ENCODE results near the gene TSG101. TPM values are rescaled to one million over a fixed set of nuclear protein-coding genes. Genes with fewer than 3 reads are reported as not detected.

The TSG101 gene
- total RNA-seq, 1 donor from 2014 or later: 46.4 TPM

DNA sequence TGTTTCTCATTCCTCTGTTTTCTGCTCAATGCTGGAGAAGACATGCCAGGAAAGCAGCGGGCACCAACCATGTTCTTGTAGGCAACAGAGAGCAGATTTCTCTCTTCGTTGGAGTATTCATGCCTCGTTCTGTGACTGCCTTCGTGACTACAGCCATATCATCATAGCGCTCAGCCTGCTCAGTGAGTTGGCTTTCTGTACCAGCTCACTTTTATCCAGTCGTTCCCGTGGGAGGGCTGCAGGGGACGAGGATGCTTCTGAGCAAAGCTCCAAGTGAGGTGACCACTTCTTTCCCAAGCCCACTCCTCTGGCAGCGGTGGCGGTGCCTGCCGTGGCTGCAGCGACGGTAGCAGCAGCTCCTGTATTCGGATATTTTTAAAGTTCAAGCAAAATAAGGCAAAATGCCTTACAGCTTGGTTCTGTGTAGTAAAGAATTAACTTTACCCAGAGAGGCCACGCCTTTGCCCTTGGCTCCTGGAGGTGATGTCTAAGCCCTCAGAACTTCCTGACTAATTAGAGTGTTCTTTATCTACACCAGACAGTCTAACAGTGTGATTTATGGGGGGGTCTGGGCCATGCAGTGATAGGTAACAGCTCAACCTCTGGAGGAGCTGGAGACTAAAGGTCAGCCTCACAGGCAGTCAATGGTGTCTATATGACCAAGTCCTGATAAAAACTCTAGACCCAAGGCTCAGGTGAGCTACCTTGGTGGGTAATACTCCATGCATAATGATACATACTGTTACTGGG is 35.8 kb downstream of the TSG101 start:
- no peaks in the 10 kb centered on the region for H3K27me3 ChIP-seq
- DNase-seq (ENCODE audit: extremely low spot score in 2 of 2): no peak
- no peak overlapping the region for H3K4me3 ChIP-seq
- no peaks in the 10 kb centered on the region for H3K9me3 ChIP-seq
- peaks cover 0 to 22% of the 10 kb centered on the region in 2 donors for H3K36me3 ChIP-seq
- H3K4me1 ChIP-seq: no peaks in the 10 kb centered on the region
- H3K27ac ChIP-seq: no peak overlapping the region
- intact Hi-C loops (cut with DNase I): no loop called here
- no peak for TF ChIP-seq POLR2A (IDR thresholded peaks at IDR 0.05)
- TF ChIP-seq, protein P1, sequence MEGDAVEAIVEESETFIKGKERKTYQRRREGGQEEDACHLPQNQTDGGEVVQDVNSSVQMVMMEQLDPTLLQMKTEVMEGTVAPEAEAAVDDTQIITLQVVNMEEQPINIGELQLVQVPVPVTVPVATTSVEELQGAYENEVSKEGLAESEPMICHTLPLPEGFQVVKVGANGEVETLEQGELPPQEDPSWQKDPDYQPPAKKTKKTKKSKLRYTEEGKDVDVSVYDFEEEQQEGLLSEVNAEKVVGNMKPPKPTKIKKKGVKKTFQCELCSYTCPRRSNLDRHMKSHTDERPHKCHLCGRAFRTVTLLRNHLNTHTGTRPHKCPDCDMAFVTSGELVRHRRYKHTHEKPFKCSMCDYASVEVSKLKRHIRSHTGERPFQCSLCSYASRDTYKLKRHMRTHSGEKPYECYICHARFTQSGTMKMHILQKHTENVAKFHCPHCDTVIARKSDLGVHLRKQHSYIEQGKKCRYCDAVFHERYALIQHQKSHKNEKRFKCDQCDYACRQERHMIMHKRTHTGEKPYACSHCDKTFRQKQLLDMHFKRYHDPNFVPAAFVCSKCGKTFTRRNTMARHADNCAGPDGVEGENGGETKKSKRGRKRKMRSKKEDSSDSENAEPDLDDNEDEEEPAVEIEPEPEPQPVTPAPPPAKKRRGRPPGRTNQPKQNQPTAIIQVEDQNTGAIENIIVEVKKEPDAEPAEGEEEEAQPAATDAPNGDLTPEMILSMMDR (IDR thresholded peaks at IDR 0.05): no peak
- TF ChIP-seq POLR2AphosphoS5 (IDR thresholded peaks at IDR 0.05; ENCODE audit: insufficient read depth in 1 of 2, low read depth in 1 of 2): no peak

- no peak for DNase-seq (ENCODE audit: extremely low spot score in 2 of 2)
- Histone ChIP-seq H3K27ac (no peak overlapping the region), H3K36me3 (peaks cover 0 to 26% of the 10 kb centered on the region in 2 donors), H3K4me3 (no peak overlapping the region), H3K9me3 (no peaks in the 10 kb centered on the region), H3K4me1 (no peaks in the 10 kb centered on the region), H3K27me3 (no peaks in the 10 kb centered on the region)
- TF ChIP-seq POLR2AphosphoS5 (IDR thresholded peaks at IDR 0.05; ENCODE audit: insufficient read depth in 1 of 2, low read depth in 1 of 2) (no peak), POLR2A (IDR thresholded peaks at IDR 0.05) (no peak)
- TF ChIP-seq, protein P1 (IDR thresholded peaks at IDR 0.05): no peak
- intact Hi-C loops (cut with DNase I): no loop called here
Measured at GRCh38 chr11:18490319-18490718, 36.4 kb downstream of the TSG101 start.

GRCh38 chr11:18485913-18486528 is 40.7 kb downstream of the TSG101 start:
- intact Hi-C loops (cut with DNase I): no loop called here
- H3K36me3 ChIP-seq: peaks cover 0 to 57% of the 10 kb centered on the region in 2 donors
- TF ChIP-seq POLR2A (IDR thresholded peaks at IDR 0.05) (no peak), POLR2AphosphoS5 (IDR thresholded peaks at IDR 0.05; ENCODE audit: insufficient read depth in 1 of 2, low read depth in 1 of 2) (no peak)
- TF ChIP-seq, protein P1 (IDR thresholded peaks at IDR 0.05): no peak
- no peak for DNase-seq (ENCODE audit: extremely low spot score in 2 of 2)
- H3K27me3 ChIP-seq: no peaks in the 10 kb centered on the region
- H3K4me1 ChIP-seq: no peaks in the 10 kb centered on the region
- H3K27ac ChIP-seq: no peak overlapping the region
- H3K9me3 ChIP-seq: no peaks in the 10 kb centered on the region
- no peak overlapping the region for H3K4me3 ChIP-seq

GRCh38 chr11:18479063-18479462 is 47.7 kb downstream of the TSG101 start:
- Histone ChIP-seq H3K4me3 (no peak overlapping the region), H3K9me3 (no peaks in the 10 kb centered on the region), H3K27me3 (no peaks in the 10 kb centered on the region), H3K36me3 (peaks cover 7 to 60% of the 10 kb centered on the region in 2 donors), H3K27ac (no peak overlapping the region), H3K4me1 (no peaks in the 10 kb centered on the region)
- TF ChIP-seq POLR2A (IDR thresholded peaks at IDR 0.05) (no peak), POLR2AphosphoS5 (IDR thresholded peaks at IDR 0.05; ENCODE audit: insufficient read depth in 1 of 2, low read depth in 1 of 2) (no peak)
- TF ChIP-seq, protein P1 (IDR thresholded peaks at IDR 0.05): no peak
- intact Hi-C loops (cut with DNase I): no loop called here
- DNase-seq (ENCODE audit: extremely low spot score in 2 of 2): no peak

DNA sequence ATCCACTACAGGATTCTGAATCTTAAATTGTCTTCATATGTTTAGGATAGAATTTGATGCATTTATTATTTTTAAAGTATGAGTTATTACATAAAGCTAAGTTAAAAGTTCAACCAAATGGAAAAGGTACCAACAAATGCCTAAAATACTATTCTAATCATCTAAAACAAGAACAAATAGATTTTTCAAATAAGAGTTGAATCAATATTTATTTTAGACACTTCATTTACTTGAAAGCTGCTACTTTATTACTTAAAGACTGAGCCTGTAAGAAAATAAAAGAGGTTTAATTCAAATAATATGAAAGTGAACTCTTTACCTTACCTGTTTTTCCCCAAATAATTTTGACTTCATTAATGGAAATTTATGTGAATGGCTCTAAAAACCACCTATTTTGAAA is 54.2 kb downstream of the TSG101 start:
- intact Hi-C loops (cut with DNase I): no loop called here
- peaks cover 0 to 2% of the 10 kb centered on the region in 2 donors for H3K36me3 ChIP-seq
- H3K27ac ChIP-seq: no peak overlapping the region
- no peak overlapping the region for H3K4me3 ChIP-seq
- no peaks in the 10 kb centered on the region for H3K9me3 ChIP-seq
- no peak for DNase-seq (ENCODE audit: extremely low spot score in 2 of 2)
- no peak for TF ChIP-seq POLR2A (IDR thresholded peaks at IDR 0.05)
- TF ChIP-seq, protein P1 (IDR thresholded peaks at IDR 0.05): no peak
- no peak for TF ChIP-seq POLR2AphosphoS5 (IDR thresholded peaks at IDR 0.05; ENCODE audit: insufficient read depth in 1 of 2, low read depth in 1 of 2)
- H3K27me3 ChIP-seq: no peaks in the 10 kb centered on the region
- no peaks in the 10 kb centered on the region for H3K4me1 ChIP-seq
